ENCODE data around the gene GPR83. TPM values are rescaled to one million over a fixed set of nuclear protein-coding genes. Genes with fewer than 3 reads are reported as not detected.

GPR83 gene
- total RNA-seq (under 1 TPM in 2 of 6 donors, not detected in 4; 0.05 to 0.12 TPM), polyA plus RNA-seq (under 1 TPM; 0.11 to 0.19 TPM)

- H3K27ac ChIP-seq: no peak within 1 kb of the TSS
- H3K9me3 ChIP-seq: no peaks in the 10 kb centered on the region
- 1 to 2% methylated on average over 60 to 73 of the region's 73 CpGs for WGBS, 2 donors
- DNase-seq (peak in 1 of 6 donors; percentile 49), ATAC-seq (peak in 2 of 4 donors; percentile 14 to 27), FAIRE-seq (no peak)
- no peak for TF ChIP-seq CTCF (IDR thresholded peaks at IDR 0.05)
- H3K27me3 ChIP-seq: peaks cover 0 to 11% (median 0%) of the 10 kb centered on the region in 4 donors
- H3K36me3 ChIP-seq: no peaks in the 10 kb centered on the region
- intact Hi-C loops (cut with DNase I): no loop called here
- H3K4me1 ChIP-seq: peaks cover 0 to 4% (median 2%) of the 10 kb centered on the region in 3 donors
- peak within 1 kb of the TSS in 1 of 4 donors; percentile 28 for H3K4me3 ChIP-seq
Observed at GRCh38 chr11:94400839-94401772, at the start of gene GPR83. TSS of gene GPR83 (minus strand) at chr11:94401419. CDS start at chr11:94401247, 172 bp downstream.

DNA sequence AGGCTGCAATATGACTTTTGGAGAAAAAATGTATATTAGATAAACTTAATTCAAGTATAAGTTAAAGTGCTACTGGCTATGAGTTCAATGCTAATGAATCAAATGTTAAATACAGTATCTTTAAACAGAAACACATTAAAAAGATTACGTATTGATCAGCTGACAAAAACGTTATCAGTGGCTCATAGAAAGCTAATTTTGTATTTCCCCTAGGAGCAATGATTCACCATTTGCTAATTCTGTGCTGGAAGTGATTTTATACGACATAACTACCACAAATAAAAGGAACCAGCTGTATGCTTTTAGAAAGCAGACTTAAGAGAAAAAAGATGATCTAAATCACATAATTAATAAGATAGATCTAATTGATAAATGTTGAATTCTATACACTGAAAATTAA is 48.8 kb upstream of the GPR83 start:
- DNase-seq: no peak
- Histone ChIP-seq H3K4me3 (no peak overlapping the region), H3K27me3 (no peaks in the 10 kb centered on the region), H3K27ac (no peak overlapping the region), H3K9me3 (no peaks in the 10 kb centered on the region), H3K36me3 (peaks cover 0 to 12% (median 0%) of the 10 kb centered on the region in 3 donors), H3K4me1 (peaks cover 0 to 6% (median 5%) of the 10 kb centered on the region in 3 donors)
- intact Hi-C loops (cut with DNase I): no loop called here
- 26 to 29% methylated on average over 3 of the region's 3 CpGs for WGBS, 2 donors
- TF ChIP-seq CTCF (IDR thresholded peaks at IDR 0.05): no peak
- no peak for ATAC-seq
- no peak for FAIRE-seq

GRCh38 chr11:94449437-94449836 is 48.2 kb upstream of the GPR83 start:
- no peak for TF ChIP-seq CTCF (IDR thresholded peaks at IDR 0.05)
- no peak for FAIRE-seq
- intact Hi-C loops (cut with DNase I): no loop called here

GRCh38 chr11:94449029-94449428 is 47.8 kb upstream of the GPR83 start:
- no peak for DNase-seq
- H3K4me3 ChIP-seq: no peak overlapping the region
- WGBS, 2 donors: 18 to 21% methylated on average over 1 of the region's 1 CpG

More at GRCh38 chr11:94449437-94449836, 48.2 kb upstream of the GPR83 start:
- ATAC-seq (peak; percentile 61 to 84 (median 71)), DNase-seq (no peak)
- no peaks in the 10 kb centered on the region for H3K9me3 ChIP-seq
- peaks cover 0 to 14% (median 0%) of the 10 kb centered on the region in 3 donors for H3K36me3 ChIP-seq
- H3K4me3 ChIP-seq: no peak overlapping the region
- no peaks in the 10 kb centered on the region for H3K27me3 ChIP-seq
- H3K27ac ChIP-seq: no peak overlapping the region
- 28% methylated on average over 2 of the region's 2 CpGs for WGBS, 2 donors
- H3K4me1 ChIP-seq: peaks cover 0 to 6% (median 5%) of the 10 kb centered on the region in 3 donors

More at GRCh38 chr11:94449029-94449428, 47.8 kb upstream of the GPR83 start:
- no peak for TF ChIP-seq CTCF (IDR thresholded peaks at IDR 0.05)
- Histone ChIP-seq H3K4me1 (peaks cover 0 to 6% (median 5%) of the 10 kb centered on the region in 3 donors), H3K27ac (no peak overlapping the region), H3K9me3 (no peaks in the 10 kb centered on the region), H3K27me3 (no peaks in the 10 kb centered on the region), H3K36me3 (peaks cover 0 to 14% (median 0%) of the 10 kb centered on the region in 3 donors)
- intact Hi-C loops (cut with DNase I): no loop called here
- FAIRE-seq (no peak), ATAC-seq (no peak)
